A549 (cell line): ENCODE results near the gene HOOK2. TPM values are rescaled to one million over a fixed set of nuclear protein-coding genes. Genes with fewer than 3 reads are reported as not detected.

Experiments used
- ATAC-seq, 2 experiments: fragments of 200-7000 bp in 1 of 2; fragments of >200 bp in 1 of 2; cut with Nextera tagmentation in 1 of 2; cut with Tn5 transposase in 1 of 2; 3 replicates each; pipeline versions ENCODE4 v1.8.0 to v1.9.1; 2018 to 2020; ENCODE audit warnings: mild to moderate bottlenecking in 1 of 2, moderate library complexity in 1 of 2
- CTCF ChIA-PET: fragments of 300-600 bp; sonication (Branson Sonifier 250); formaldehyde crosslinking; extraction: SDS; loops from one replicate; lab custom pipeline; 2021; ENCODE audit warnings: antibody characterized with exemption, inconsistent platforms; lab: Yijun Ruan, JAX
- POLR2A ChIA-PET: fragments of 350-600 bp; formaldehyde crosslinking; extraction: SDS; loops from one replicate; lab custom pipeline; 2021; ENCODE audit warnings: antibody characterized with exemption, inconsistent platforms; lab: Yijun Ruan, JAX
- DNase-seq, 2 experiments: peaks; one replicate each; pipeline versions ENCODE4 v3.0.0 to v3.0.0-alpha.2; 2011 to 2016; ENCODE audit warnings: low read depth in 1 of 2, low spot score in 1 of 2
- FAIRE-seq: peaks from 2 replicates; lab custom pipeline; 2011; peaks lifted over from hg19 to GRCh38; lab: Jason Lieb, UNC
- H3K27ac ChIP-seq, 2 experiments: fragments of >200 bp; sonication (Bioruptor Twin); formaldehyde crosslinking; 3 replicates each; pipeline ENCODE4 v1.5.1; 2016 to 2017
- H3K4me1 ChIP-seq: fragments of >200 bp; sonication (Bioruptor Twin); formaldehyde crosslinking; 3 replicates; pipeline ENCODE4 v1.6.1; 2016
- H3K4me2 ChIP-seq: fragments of >200 bp; sonication (Bioruptor Twin); formaldehyde crosslinking; 3 replicates; pipeline ENCODE4 v1.6.1; 2016
- H3K4me3 ChIP-seq: fragments of >200 bp; sonication (Bioruptor Twin); formaldehyde crosslinking; 3 replicates; pipeline ENCODE4 v1.5.1; 2016
- H3K9me3 ChIP-seq: fragments of >200 bp; sonication (Bioruptor Twin); formaldehyde crosslinking; 3 replicates; pipeline ENCODE4 v1.6.1; 2016
- CHD2 ChIP-seq: fragments of 150-350 bp; IDR thresholded peaks from 2 replicates; pipeline ENCODE4 v1.6.1; 2014; ENCODE audit warnings: low read length; ENCODE audit not compliant: partially characterized antibody
- EP300 ChIP-seq, 2 experiments: fragments of >200 bp; sonication (Bioruptor Twin); formaldehyde crosslinking; IDR thresholded peaks; 2 replicates in 1 of 2; 3 replicates in 1 of 2; pipeline ENCODE4 v1.6.1; 2016 to 2017
- FOSB ChIP-seq: fragments of 250-450 bp; sonication (Bioruptor Pico); IDR thresholded peaks from 2 replicates; pipeline ENCODE4 v1.5.0; 2020; ENCODE audit warnings: mild to moderate bottlenecking, moderate library complexity
- GATA3 ChIP-seq: IDR thresholded peaks from 2 replicates; pipeline ENCODE4 v1.6.1; 2012; ENCODE audit warnings: borderline replicate concordance
- HDAC2 ChIP-seq: fragments of 200-600 bp; sonication (generic); IDR thresholded peaks from 2 replicates; pipeline ENCODE4 v1.6.1; 2016
- HEYL ChIP-seq: fragments of 250-450 bp; sonication (Bioruptor Pico); IDR thresholded peaks from 2 replicates; pipeline ENCODE4 v1.8.0; 2021; ENCODE audit warnings: mild to moderate bottlenecking, moderate library complexity
- HOXB5 ChIP-seq: fragments of 250-450 bp; sonication (Bioruptor Pico); IDR thresholded peaks from 2 replicates; pipeline ENCODE4 v1.5.0; 2020; ENCODE audit warnings: mild to moderate bottlenecking, moderate library complexity
- JUNB ChIP-seq: fragments of >200 bp; sonication (Bioruptor Twin); formaldehyde crosslinking; IDR thresholded peaks from 2 replicates; pipeline ENCODE4 v1.6.1; 2016
- KDM5A ChIP-seq: fragments of 200-600 bp; sonication (generic); IDR thresholded peaks from 2 replicates; pipeline ENCODE4 v1.6.1; 2016; ENCODE audit warnings: antibody characterized with exemption, mild to moderate bottlenecking
- MAFK ChIP-seq: fragments of 450-650 bp; IDR thresholded peaks from 2 replicates; pipeline ENCODE4 v1.6.1; 2014; ENCODE audit not compliant: partially characterized antibody
- MAZ ChIP-seq: fragments of 150-350 bp; IDR thresholded peaks from 2 replicates; pipeline ENCODE4 v1.6.1; 2014; ENCODE audit warnings: antibody characterized with exemption, low read depth, low read length, borderline replicate concordance
- NPAS2 ChIP-seq: fragments of 250-450 bp; sonication (Bioruptor Pico); IDR thresholded peaks from 2 replicates; pipeline ENCODE4 v1.8.0; 2022; ENCODE audit warnings: mild to moderate bottlenecking, moderate library complexity, borderline replicate concordance
- PHF8 ChIP-seq: fragments of 200-600 bp; sonication (generic); IDR thresholded peaks from 2 replicates; pipeline ENCODE4 v1.6.1; 2016; ENCODE audit warnings: low read depth, mild to moderate bottlenecking, antibody characterized with exemption, moderate library complexity, borderline replicate concordance
- POLR2AphosphoS2 ChIP-seq: conservative IDR thresholded peaks from 2 replicates; pipeline ENCODE4 v1.6.1; 2012; ENCODE audit warnings: low read length, improper control_type of control experiment, inconsistent platforms
- RCOR1 ChIP-seq: fragments of 150-350 bp; IDR thresholded peaks from 2 replicates; pipeline ENCODE4 v1.6.1; 2014; ENCODE audit warnings: antibody characterized with exemption, low read length, low read depth
- RNF2 ChIP-seq: fragments of 200-600 bp; sonication (generic); IDR thresholded peaks from 2 replicates; pipeline ENCODE4 v1.6.1; 2016; ENCODE audit warnings: low read depth, mild to moderate bottlenecking, antibody characterized with exemption, moderate library complexity, borderline replicate concordance
- TP53 ChIP-seq: fragments of 250-450 bp; sonication (Bioruptor Pico); IDR thresholded peaks from 2 replicates; pipeline ENCODE4 v1.5.0; 2021; ENCODE audit warnings: mild to moderate bottlenecking, moderate library complexity
- ZNF302 ChIP-seq: fragments of 250-450 bp; sonication (Bioruptor Pico); IDR thresholded peaks from 2 replicates; pipeline ENCODE4 v1.9.0; 2021; ENCODE audit warnings: inconsistent platforms, mild to moderate bottlenecking, moderate library complexity
- WGBS: methylation state at CpG from one replicate; pipeline ENCODE4 v1.1.6; 2017; ENCODE audit errors: missing lambda C conversion rate; 5-methylcytosine and 5-hydroxymethylcytosine counted together
- polyA plus RNA-seq, 4 experiments: library from polyadenylated mRNA; depleted of rRNA in 3 of 4; stranded (reverse); fragments of >200 nt; fragmentation: RNase III in 1 of 4; extraction: RNeasy Plus Mini Kit Qiagen cat#74134 plus additional on column Dnase treatment in 1 of 4; gene quantifications; 2 replicates in 3 of 4; 3 replicates in 1 of 4; pipeline ENCODE4 v1.2.3, GENCODE V29; 2011 to 2017
- TF ChIP-seq, protein P1 (sequence below): IDR thresholded peaks from 2 replicates; pipeline ENCODE4 v1.6.1; 2012
- TF ChIP-seq, protein P2 (sequence below): fragments of 250-450 bp; sonication (Bioruptor Pico); IDR thresholded peaks from 2 replicates; pipeline ENCODE4 v1.5.0; 2021; ENCODE audit warnings: mild to moderate bottlenecking, moderate library complexity, borderline replicate concordance
- TF ChIP-seq, protein P3 (sequence below): fragments of 150-350 bp; IDR thresholded peaks from 2 replicates; pipeline ENCODE4 v1.6.1; 2014; ENCODE audit warnings: low read depth, mild to moderate bottlenecking, low read length

The HOOK2 gene
- polyA plus RNA-seq, 2 of the 4 experiments (the other 2 are of a cell fraction) = 8.3 to 21.5 TPM

DNA sequence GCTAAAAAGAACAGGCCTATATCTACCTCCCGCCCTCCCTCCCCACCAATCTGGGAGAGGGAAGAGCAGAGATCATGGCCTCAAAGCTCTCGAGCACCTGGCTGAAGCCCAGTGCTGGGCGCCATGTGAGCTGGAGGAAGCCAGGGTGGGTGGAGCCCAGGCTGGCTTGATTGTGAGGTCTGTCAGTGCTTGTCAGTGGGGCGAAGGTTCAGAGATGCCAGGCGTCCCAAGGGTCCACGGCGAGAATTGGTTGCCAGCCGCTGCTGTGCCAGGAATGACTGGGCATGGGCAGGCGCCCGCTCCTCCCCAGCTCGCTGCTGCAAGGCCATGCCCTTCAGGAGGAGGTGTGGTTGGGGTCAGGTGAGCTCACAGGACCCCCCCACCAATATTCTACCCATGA, 12.3 kb downstream of the HOOK2 start:
- ATAC-seq = no peak
- H3K27ac ChIP-seq = no peak overlapping the region
- WGBS = 95% methylated on average over 11 of the region's 11 CpGs
- H3K4me1 ChIP-seq = no peaks in the 10 kb centered on the region
- DNase-seq = no peak
- H3K9me3 ChIP-seq = no peaks in the 10 kb centered on the region
- TF ChIP-seq FOSB (CRISPR knock-in tag) = no peak
- TF ChIP-seq POLR2AphosphoS2 = no peak
- no peak for TF ChIP-seq HOXB5 (CRISPR knock-in tag)
- TF ChIP-seq EP300 (IDR thresholded peaks at IDR 0.05) = no peak
- TF ChIP-seq MAFK = no peak
- no peak for TF ChIP-seq ZNF302
- no peak for TF ChIP-seq NPAS2 (CRISPR knock-in tag)
- TF ChIP-seq, protein P1, sequence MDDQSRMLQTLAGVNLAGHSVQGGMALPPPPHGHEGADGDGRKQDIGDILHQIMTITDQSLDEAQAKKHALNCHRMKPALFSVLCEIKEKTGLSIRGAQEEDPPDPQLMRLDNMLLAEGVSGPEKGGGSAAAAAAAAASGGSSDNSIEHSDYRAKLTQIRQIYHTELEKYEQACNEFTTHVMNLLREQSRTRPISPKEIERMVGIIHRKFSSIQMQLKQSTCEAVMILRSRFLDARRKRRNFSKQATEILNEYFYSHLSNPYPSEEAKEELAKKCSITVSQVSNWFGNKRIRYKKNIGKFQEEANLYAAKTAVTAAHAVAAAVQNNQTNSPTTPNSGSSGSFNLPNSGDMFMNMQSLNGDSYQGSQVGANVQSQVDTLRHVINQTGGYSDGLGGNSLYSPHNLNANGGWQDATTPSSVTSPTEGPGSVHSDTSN = no peak
- TF ChIP-seq RNF2 = no peak
- TF ChIP-seq, protein P2, sequence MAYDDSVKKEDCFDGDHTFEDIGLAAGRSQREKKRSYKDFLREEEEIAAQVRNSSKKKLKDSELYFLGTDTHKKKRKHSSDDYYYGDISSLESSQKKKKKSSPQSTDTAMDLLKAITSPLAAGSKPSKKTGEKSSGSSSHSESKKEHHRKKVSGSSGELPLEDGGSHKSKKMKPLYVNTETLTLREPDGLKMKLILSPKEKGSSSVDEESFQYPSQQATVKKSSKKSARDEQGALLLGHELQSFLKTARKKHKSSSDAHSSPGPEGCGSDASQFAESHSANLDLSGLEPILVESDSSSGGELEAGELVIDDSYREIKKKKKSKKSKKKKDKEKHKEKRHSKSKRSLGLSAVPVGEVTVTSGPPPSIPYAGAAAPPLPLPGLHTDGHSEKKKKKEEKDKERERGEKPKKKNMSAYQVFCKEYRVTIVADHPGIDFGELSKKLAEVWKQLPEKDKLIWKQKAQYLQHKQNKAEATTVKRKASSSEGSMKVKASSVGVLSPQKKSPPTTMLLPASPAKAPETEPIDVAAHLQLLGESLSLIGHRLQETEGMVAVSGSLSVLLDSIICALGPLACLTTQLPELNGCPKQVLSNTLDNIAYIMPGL = no peak
- TF ChIP-seq JUNB = no peak
- no peak for TF ChIP-seq HEYL (CRISPR knock-in tag)
- TF ChIP-seq, protein P3, sequence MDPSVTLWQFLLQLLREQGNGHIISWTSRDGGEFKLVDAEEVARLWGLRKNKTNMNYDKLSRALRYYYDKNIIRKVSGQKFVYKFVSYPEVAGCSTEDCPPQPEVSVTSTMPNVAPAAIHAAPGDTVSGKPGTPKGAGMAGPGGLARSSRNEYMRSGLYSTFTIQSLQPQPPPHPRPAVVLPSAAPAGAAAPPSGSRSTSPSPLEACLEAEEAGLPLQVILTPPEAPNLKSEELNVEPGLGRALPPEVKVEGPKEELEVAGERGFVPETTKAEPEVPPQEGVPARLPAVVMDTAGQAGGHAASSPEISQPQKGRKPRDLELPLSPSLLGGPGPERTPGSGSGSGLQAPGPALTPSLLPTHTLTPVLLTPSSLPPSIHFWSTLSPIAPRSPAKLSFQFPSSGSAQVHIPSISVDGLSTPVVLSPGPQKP = no peak
- TF ChIP-seq RCOR1 = no peak
- no peak for TF ChIP-seq TP53 (CRISPR knock-in tag)
- TF ChIP-seq KDM5A = no peak
- no peak for TF ChIP-seq HDAC2
- TF ChIP-seq PHF8 = no peak
- no peak for TF ChIP-seq GATA3
- TF ChIP-seq CHD2 = no peak
- no peak for FAIRE-seq
- ChIA-PET CTCF (interaction anchor here (0.9 to 38.2 kb wide), 7 partner anchors 6 to 84 kb away, joined by 3 to 901 read pairs (median 79); partner anchors contain the start of genes BEST2, GET3, HOOK2 and JUNB), POLR2A (no interaction called here)
- no peak overlapping the region for H3K4me2 ChIP-seq
- H3K4me3 ChIP-seq = no peak overlapping the region

DNA sequence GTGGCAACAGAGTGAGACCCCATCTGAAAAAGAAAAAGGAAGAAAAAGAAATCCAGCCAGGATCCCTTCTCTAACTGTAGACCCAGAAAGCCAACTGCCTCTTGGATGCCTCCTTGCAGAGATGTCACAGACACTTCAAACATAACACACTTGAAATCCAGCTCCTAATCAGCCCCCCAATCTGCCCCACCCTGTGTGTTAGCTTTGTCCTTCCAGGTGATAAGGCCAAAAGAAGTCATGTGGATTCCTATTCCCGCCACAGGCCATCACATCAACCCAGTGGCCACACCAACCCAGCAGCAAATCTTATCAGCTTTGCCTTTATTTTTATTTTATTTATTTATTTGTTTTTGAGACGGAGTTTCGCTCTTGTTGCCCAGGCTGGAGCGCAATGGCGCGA, 15.7 kb downstream of the HOOK2 start:
- 93% methylated on average over 6 of the region's 6 CpGs for WGBS
- ATAC-seq (no peak), FAIRE-seq (no peak), DNase-seq (no peak)
- Histone ChIP-seq H3K4me1 (0 out of 3 replicates have a peak, but pooled peaks cover 3% of the 10 kb centered on the region), H3K9me3 (no peaks in the 10 kb centered on the region), H3K4me2 (no peak overlapping the region), H3K4me3 (no peak overlapping the region)
- CTCF ChIA-PET = interaction anchor here (0.9 to 38.2 kb wide), 13 partner anchors 9 to 131 kb away, joined by 3 to 901 read pairs (median 6); partner anchors contain the start of genes BEST2, GCDH, GET3 and HOOK2
- TF ChIP-seq MAZ = no peak
- TF ChIP-seq, all 56 proteins: peak for 0
- no peak overlapping the region for H3K27ac ChIP-seq
- POLR2A ChIA-PET = no interaction called here
